SK-N-SH (cell line): ENCODE results near the gene TRIM65. TPM values are rescaled to one million over a fixed set of nuclear protein-coding genes. Genes with fewer than 3 reads are reported as not detected.
A peak's percentile ranks its signal among the peaks of the same experiment; 100 is the strongest.

Experiments used
- CHD2 ChIP-seq: fragments of 150-350 bp; IDR thresholded peaks from 2 replicates; pipeline ENCODE4 v1.6.1; 2018; ENCODE audit warnings: low read length; ENCODE audit not compliant: partially characterized antibody
- EP300 ChIP-seq, 2 experiments: IDR thresholded peaks; 2 replicates each; pipeline versions ENCODE4 v1.4.0 to v1.6.1; 2012; ENCODE audit warnings: borderline replicate concordance in 1 of 2, low read depth in 1 of 2, low read length in 1 of 2
- EZH2phosphoT487 ChIP-seq: fragments of 200-600 bp; sonication (generic); IDR thresholded peaks from 2 replicates; pipeline ENCODE4 v1.6.1; 2017; ENCODE audit warnings: low read depth, mixed run types, mild to moderate bottlenecking, antibody characterized with exemption, moderate library complexity, borderline replicate concordance
- FOXJ3 ChIP-seq: sonication (generic); formaldehyde crosslinking; IDR thresholded peaks from 2 replicates; pipeline ENCODE4 v1.5.1; 2020; ENCODE audit warnings: mild to moderate bottlenecking, missing genetic modification reagents
- GABPA ChIP-seq: IDR thresholded peaks from 2 replicates; pipeline ENCODE4 v1.4.0; 2012; ENCODE audit warnings: low read depth, mild to moderate bottlenecking
- JUND ChIP-seq: IDR thresholded peaks from 2 replicates; pipeline ENCODE4 v1.4.0; 2012
- MAX ChIP-seq: IDR thresholded peaks from 2 replicates; pipeline ENCODE4 v1.4.0; 2012; ENCODE audit warnings: low read depth
- MXI1 ChIP-seq: IDR thresholded peaks from 2 replicates; pipeline ENCODE4 v1.6.1; 2012; ENCODE audit warnings: mild to moderate bottlenecking, low read depth, low read length, improper control_type of control experiment
- NFIC ChIP-seq: IDR thresholded peaks from 2 replicates; pipeline ENCODE4 v1.4.0; 2012; ENCODE audit warnings: borderline replicate concordance
- PBX3 ChIP-seq: IDR thresholded peaks from 2 replicates; pipeline ENCODE4; 2012
- POLR2AphosphoS5 ChIP-seq: IDR thresholded peaks from 2 replicates; pipeline ENCODE4 v1.6.1; 2012; ENCODE audit warnings: low read depth, low read length
- RFX5 ChIP-seq: IDR thresholded peaks from 2 replicates; pipeline ENCODE4 v1.6.1; 2012; ENCODE audit warnings: mild to moderate bottlenecking, improper control_type of control experiment, low read length
- RXRA ChIP-seq: IDR thresholded peaks from 2 replicates; pipeline ENCODE4 v1.4.0; 2012; ENCODE audit warnings: low read depth, mild to moderate bottlenecking, borderline replicate concordance
- SIN3A ChIP-seq: IDR thresholded peaks from 2 replicates; pipeline ENCODE4 v1.6.1; 2012; ENCODE audit warnings: low read depth, mild to moderate bottlenecking, low read length, moderate library complexity, borderline replicate concordance
- YY1 ChIP-seq: IDR thresholded peaks from 2 replicates; pipeline ENCODE4 v1.4.0; 2012; ENCODE audit warnings: low read depth, mild to moderate bottlenecking
- ZBTB33 ChIP-seq: IDR thresholded peaks from 2 replicates; pipeline ENCODE4 v1.4.0; 2012; ENCODE audit warnings: low read depth, borderline replicate concordance
- polyA plus RNA-seq, 3 experiments: library from polyadenylated mRNA; depleted of rRNA; stranded (reverse); fragments of >200 nt; gene quantifications; 2 replicates each; pipeline ENCODE4 v1.2.3, GENCODE V29; 2012
- TF ChIP-seq, protein P1 (sequence below): IDR thresholded peaks from 2 replicates; pipeline ENCODE4 v1.6.1; 2012; ENCODE audit warnings: mild to moderate bottlenecking, low read depth, low read length, moderate library complexity

The TRIM65 gene
- polyA plus RNA-seq, 1 of the 3 experiments (the other 2 are of a cell fraction) = 13.1 TPM

DNA sequence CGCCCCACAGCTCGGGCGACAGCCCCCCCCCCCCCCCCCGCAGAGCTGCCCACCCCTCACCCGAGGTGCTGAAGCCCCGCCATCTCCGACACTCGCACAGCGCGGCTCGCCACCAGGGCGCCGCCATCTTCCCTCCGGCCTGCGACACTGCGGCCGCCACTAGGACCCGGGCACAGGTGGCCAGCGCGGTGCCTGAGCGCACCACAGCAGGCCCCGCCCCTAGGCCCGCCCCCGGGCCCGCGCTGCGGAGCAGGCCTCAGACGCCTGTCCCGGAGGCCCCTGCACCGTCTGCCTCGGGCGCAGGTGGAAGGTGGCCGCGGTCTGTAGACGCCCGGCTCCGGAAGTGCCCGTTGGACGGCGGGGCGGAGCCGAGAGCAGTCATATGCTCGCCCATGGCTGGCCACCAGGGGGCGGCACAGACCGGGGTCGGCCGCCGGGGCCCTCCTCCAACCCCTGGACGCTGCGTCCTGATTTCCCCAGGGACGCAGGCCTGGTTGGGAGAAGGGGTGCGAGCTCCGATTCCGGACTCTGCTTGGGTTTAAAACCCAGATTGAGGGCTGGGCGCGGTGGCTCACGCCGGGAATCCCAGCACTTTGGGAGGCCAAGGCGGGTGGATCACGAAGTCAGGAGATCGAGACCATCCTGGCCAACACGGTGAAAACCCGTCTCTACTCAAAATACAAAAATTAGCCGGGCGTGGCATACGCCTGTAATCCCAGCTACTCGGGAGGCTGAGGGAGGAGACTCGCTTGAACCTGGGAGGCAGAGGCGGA, 8.2 kb upstream of the TRIM65 start, which contains the start of gene MRPL38 (continued):
- TF ChIP-seq ZBTB33 = no peak
- TF ChIP-seq FOXJ3 (CRISPR knock-in tag) = peak; percentile 62; the same call in 1 of the 2 replicates
- TF ChIP-seq PBX3 = peak; percentile 55
- TF ChIP-seq EZH2phosphoT487 = no peak
- no peak; the same call in 1 of the 2 replicates for TF ChIP-seq RXRA
- TF ChIP-seq GABPA = peak; percentile 69
- TF ChIP-seq, protein P1, sequence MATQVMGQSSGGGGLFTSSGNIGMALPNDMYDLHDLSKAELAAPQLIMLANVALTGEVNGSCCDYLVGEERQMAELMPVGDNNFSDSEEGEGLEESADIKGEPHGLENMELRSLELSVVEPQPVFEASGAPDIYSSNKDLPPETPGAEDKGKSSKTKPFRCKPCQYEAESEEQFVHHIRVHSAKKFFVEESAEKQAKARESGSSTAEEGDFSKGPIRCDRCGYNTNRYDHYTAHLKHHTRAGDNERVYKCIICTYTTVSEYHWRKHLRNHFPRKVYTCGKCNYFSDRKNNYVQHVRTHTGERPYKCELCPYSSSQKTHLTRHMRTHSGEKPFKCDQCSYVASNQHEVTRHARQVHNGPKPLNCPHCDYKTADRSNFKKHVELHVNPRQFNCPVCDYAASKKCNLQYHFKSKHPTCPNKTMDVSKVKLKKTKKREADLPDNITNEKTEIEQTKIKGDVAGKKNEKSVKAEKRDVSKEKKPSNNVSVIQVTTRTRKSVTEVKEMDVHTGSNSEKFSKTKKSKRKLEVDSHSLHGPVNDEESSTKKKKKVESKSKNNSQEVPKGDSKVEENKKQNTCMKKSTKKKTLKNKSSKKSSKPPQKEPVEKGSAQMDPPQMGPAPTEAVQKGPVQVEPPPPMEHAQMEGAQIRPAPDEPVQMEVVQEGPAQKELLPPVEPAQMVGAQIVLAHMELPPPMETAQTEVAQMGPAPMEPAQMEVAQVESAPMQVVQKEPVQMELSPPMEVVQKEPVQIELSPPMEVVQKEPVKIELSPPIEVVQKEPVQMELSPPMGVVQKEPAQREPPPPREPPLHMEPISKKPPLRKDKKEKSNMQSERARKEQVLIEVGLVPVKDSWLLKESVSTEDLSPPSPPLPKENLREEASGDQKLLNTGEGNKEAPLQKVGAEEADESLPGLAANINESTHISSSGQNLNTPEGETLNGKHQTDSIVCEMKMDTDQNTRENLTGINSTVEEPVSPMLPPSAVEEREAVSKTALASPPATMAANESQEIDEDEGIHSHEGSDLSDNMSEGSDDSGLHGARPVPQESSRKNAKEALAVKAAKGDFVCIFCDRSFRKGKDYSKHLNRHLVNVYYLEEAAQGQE = peak; percentile 53; the same call in 1 of the 2 replicates
- TF ChIP-seq YY1 = peak; percentile 92
- TF ChIP-seq MAX = peak; percentile 93
- TF ChIP-seq SIN3A = peak; percentile 93
- TF ChIP-seq MXI1 = peak; percentile 83
- no peak for TF ChIP-seq NFIC
- TF ChIP-seq RFX5 = peak; percentile 70; the same call in 1 of the 2 replicates
- peak; percentile 75; the same call in 1 of the 2 replicates for TF ChIP-seq POLR2AphosphoS5
- peak in 1 of 2 experiments; percentile 56; a peak in 1 of 4 replicates for TF ChIP-seq EP300 (IDR thresholded peaks at IDR 0.05; ENCODE audit: borderline replicate concordance in 1 of 2, low read depth in 1 of 2, low read length in 1 of 2)
- no peak for TF ChIP-seq JUND
- peak; percentile 83 for TF ChIP-seq CHD2
